Astrocyte of the spinal cord (primary cell): ENCODE measurements around the gene SLC38A4.

ENCODE experiments used
- DNase-seq: peaks from one replicate; pipeline ENCODE4 v3.0.0; 2011; ENCODE audit warnings: low read depth, low spot score
- H3K4me3 ChIP-seq: 2 replicates; pipeline ENCODE4 v1.5.1; 2011; ENCODE audit warnings: low read depth, mild to moderate bottlenecking, low read length, moderate library complexity
- CTCF ChIP-seq: IDR thresholded peaks from 2 replicates; pipeline ENCODE4 v1.5.1; 2012; ENCODE audit warnings: low read depth, mild to moderate bottlenecking, low read length, inconsistent platforms
- in situ Hi-C: cut with HindIII; loops from 2 replicates; pipeline ENCODE4 v1.10.0; 2017; ENCODE audit warnings: low sequenced_read_pairs

Gene SLC38A4

GRCh38 chr12:46818642-46819041 lies 7.2 kb downstream of the SLC38A4 start:
- H3K4me3 ChIP-seq: no peak overlapping the region
- no peak for DNase-seq
- in situ Hi-C loops: no loop called here
- TF ChIP-seq CTCF: no peak

- no peak for DNase-seq
- TF ChIP-seq CTCF: no peak
- in situ Hi-C loops: no loop called here
- H3K4me3 ChIP-seq: no peak overlapping the region
These were observed 10.0 kb downstream of the SLC38A4 start for GRCh38 chr12:46815809-46816208.

GRCh38 chr12:46814143-46814542 lies 11.7 kb downstream of the SLC38A4 start:
- no peak for TF ChIP-seq CTCF
- no peak for DNase-seq
- in situ Hi-C loops: no loop called here
- no peak overlapping the region for H3K4me3 ChIP-seq

GRCh38 chr12:46811185-46811584 lies 14.6 kb downstream of the SLC38A4 start:
- no peak for TF ChIP-seq CTCF
- H3K4me3 ChIP-seq: no peak overlapping the region
- in situ Hi-C loops: no loop called here
- no peak for DNase-seq

- no peak for TF ChIP-seq CTCF
- no peak for DNase-seq
- no peak overlapping the region for H3K4me3 ChIP-seq
- in situ Hi-C loops: no loop called here
These were observed 16.7 kb downstream of the SLC38A4 start for GRCh38 chr12:46808955-46809697.

GRCh38 chr12:46808317-46808716 lies 17.5 kb downstream of the SLC38A4 start:
- TF ChIP-seq CTCF: no peak
- DNase-seq: no peak
- H3K4me3 ChIP-seq: no peak overlapping the region
- in situ Hi-C loops: no loop called here

- H3K4me3 ChIP-seq: no peak overlapping the region
- no peak for TF ChIP-seq CTCF
- in situ Hi-C loops: no loop called here
These were observed 21.7 kb downstream of the SLC38A4 start for GRCh38 chr12:46804054-46804453.

More at GRCh38 chr12:46804054-46804453, 21.7 kb downstream of the SLC38A4 start:
- DNase-seq: no peak
